Endometrium (tissue), 2 donors: Measurements from ENCODE around the gene BCOR.

Source experiments
- FAIRE-seq: peaks from 2 replicates; lab custom pipeline; 2012; peaks lifted over from hg19 to GRCh38; lab: Jason Lieb, UNC
- donor health status: control.
- donor health status: control.

The BCOR gene

DNA sequence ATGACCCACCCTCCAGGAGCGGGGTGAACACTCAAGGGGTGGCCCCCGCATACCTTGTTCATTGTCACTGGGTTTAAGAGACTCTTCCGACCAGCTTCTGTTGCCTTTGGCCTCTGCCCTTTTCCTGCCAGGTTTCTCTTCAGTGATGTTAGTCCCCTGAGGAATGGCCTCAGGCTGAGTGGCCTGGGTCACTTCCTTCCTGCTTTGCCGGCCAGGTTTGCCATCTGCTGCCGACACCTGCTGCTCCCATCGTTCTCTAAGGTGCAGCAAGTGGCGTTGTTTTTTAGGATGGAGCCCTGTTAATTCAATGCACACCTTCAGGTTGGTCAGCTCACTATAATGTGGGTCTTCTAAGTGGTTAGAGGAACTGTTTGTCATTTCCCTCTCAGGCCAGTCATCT, 34.2 kb downstream of the BCOR start:
- FAIRE-seq: no peak

DNA sequence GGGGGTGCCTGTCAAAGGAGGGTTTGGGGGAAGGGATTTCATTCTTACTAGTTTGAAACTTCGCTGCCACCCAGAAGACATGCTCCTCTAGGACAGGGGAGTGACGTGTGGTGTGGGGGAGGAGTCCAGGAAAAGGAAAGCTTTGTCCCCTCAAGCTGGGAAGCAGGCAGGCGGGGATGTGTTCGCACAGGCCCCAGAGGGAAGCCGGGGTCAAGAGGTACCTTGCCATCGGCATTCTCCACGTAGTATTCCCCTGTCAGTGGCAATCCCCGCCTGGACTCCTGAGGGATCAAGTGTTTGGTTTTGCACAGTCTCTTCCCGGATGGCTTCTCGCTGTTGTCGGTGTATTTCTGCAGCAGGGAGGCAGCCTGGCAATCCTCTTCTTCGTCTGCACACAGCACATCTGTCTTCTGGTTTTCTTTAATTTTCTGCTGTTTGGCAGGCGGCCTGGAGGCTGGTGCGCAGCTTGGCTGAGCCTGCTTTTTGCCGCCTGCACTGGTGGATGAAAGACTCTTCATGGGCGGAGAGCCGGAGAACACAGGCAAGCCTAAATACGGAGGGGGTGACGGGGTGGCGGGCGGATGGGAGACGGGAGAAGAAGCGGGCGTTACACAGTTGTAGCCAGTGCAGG, 35.1 kb downstream of the BCOR start:
- no peak for FAIRE-seq

DNA sequence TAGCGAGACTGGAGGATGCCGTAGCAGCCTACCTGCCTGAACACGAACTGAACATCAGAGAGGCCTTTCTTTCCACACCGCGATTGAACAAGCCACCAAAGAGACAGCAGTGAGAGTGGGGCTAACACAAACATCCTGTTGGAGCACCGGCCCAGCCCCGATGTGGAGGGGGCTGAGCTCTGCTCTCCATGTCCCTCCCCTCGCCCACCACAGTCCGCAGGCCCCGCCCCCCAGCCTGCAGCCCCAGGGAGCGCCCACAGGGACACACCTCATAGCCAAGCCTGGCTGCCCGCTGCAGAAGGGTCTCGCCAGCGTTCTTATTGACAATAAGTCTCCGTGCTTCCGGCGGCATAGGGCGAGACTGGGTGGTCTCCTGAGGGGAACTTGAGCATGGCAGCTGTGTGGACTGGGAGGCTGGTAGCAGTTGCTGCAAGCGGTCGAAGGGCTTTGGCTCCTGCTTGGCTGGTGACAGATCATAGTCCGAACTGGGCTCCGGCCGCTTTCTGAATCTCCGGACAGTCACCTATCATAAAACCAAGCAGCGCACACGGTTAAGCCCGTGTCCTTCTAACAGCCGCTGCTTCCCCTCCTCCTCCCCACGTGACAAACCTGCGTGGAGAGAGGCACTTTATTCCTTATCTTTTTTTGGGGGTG, 35.8 kb downstream of the BCOR start:
- FAIRE-seq: no peak

DNA sequence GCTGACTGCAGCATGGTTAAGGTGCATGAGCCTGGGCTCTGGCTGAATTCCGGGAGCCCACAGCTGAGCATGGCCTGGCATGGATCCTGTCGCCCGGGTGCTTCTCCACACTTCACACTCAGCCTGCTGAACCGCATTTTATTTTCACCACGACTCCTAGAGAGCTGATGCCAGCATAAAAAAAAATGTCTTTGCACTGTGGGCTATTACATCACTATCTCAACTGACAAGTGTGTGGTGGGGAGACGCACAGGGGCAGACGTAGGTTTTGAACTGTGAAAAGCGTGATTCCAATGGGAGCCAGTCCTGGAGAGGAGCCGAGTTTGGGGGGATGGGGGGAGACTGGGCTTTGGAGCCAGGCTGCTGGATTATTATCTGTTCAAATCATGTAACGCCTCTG, 36.8 kb downstream of the BCOR start:
- no peak for FAIRE-seq

DNA sequence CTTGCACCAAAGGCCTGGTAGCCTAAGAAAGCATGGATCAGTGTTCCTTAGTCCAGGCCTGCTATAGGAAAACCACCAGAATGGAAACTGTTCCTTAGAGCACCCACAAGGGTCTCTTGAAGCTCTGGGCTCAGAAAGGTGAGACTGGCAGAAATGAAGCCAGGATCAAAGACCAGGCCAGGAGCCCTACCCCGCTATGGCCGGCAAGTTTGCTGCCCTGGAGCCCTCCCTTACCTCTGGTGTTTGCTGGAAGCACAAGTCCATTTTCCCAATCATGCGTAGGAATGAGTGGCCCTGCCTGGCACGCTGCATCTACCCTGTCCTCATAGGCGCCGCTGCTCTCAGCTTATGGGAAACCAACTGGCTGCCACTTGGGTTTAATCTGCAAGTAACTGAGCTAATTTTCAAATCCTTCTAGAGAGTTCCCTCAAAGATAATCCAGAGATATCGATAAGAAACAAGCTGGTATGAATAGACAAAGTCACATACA, 37.4 kb downstream of the BCOR start:
- FAIRE-seq: no peak

DNA sequence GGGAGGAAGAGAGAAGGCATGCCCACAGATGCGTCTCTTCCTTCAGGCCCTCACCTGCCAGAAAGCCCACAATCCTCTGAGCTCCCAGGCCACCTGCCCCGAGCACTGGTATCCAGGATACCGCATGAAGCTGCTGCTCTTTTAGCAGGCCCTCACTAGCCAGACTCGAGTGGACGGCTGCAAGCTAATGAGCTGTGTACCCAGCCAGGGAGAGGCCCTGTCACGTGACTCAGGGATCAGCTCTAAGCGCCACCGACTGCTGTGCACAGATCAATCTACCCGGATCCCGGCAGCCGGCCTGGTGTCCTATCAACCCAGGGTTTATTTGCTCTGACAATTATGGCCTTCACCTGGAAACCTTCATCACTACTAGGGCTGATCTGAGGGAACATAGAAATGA, 39.0 kb downstream of the BCOR start:
- FAIRE-seq: no peak

DNA sequence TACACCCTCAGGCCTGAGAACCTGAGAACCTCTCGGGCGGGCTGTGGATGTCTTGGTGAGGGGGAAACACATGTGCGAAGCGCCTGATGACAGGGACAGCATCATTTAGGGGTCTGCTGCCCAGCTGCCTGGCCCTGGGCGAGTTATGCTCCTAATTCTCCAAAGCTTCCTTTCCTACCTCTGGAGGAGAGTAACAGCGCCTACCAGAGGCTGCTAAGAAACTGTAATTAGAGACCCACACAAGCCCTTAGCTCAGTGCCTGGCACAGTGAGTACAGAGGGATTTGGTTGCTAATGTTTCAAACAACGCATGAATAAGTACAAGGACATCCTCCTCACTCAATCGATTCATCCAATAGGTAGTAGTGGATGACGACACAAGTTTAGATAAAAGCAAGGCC, 40.4 kb downstream of the BCOR start:
- FAIRE-seq: no peak

DNA sequence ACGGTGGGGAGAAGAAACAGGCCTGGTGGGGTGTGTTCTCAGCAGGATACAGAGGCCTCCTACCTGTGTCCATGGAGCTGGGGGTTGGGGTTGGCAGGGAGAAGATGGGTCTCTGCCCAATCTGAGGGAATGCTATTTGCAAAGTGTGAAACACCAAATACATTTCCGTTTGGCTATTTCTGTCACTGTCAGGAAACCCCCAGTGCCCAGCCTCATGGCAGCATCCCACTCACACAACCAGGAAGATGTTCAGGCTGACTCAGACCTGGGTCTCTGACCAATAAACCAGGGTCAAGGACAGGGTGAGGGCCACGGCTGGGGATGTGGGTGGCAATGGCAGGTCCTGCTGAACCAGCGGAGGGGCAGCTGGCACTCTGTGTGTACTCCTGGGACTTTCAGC, 41.3 kb downstream of the BCOR start:
- no peak for FAIRE-seq

DNA sequence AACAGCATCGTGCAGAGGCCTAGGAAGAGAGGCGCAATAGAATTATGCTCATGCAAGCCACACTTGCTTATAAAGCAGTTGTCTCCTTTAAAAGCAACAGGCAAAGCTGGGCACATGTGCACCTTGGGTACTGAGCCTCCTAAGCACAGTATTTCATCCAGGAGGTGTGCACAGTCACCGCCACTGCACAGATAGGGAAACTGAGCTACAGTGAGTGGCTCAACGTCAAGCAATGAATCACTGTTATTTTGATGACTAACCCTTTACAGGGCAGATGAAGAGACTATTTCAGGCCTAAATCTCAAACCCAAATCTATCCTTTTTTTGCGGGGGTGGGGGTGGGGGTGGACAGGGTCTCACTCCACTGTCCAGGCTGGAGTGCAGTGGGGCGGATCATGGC, 42.3 kb downstream of the BCOR start:
- FAIRE-seq: no peak

DNA sequence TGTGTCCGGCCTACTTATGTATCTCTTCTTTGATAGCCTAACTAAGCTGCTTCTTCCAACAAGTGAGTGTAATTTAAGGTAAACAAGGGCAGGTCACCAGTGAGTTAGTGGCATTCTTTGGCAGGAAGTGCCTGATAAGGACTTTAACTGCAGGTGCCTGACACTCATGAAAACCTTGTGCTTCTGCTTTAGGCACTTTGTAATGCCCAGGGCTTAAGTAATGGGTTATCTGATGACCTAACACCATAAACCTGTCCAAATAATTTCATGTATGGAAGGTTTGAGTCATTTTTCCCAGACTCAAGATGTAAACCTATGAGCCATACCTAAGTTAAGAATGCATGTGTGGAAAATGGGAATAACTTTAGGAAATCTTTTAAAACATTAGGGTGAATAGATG, 43.0 kb downstream of the BCOR start:
- FAIRE-seq: no peak

DNA sequence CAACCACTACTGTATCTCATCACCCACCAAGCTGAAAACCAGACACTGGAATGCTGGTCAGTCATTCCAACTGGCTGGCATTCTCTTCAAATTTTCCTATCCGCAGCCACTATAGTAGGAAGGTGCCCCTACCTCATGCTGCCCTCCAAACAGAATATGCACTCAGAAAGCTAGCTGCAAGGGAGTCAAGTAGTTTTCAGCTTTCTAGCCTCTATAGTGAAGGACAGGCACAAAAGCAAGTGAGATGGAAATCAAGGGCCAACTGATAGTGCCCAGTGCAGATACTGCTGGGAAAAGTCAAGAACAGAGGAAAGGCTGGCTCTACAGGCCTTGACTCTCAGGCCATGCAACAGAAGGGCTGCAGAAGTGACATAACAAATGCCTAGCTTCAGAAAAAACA, 47.2 kb downstream of the BCOR start:
- FAIRE-seq: no peak

DNA sequence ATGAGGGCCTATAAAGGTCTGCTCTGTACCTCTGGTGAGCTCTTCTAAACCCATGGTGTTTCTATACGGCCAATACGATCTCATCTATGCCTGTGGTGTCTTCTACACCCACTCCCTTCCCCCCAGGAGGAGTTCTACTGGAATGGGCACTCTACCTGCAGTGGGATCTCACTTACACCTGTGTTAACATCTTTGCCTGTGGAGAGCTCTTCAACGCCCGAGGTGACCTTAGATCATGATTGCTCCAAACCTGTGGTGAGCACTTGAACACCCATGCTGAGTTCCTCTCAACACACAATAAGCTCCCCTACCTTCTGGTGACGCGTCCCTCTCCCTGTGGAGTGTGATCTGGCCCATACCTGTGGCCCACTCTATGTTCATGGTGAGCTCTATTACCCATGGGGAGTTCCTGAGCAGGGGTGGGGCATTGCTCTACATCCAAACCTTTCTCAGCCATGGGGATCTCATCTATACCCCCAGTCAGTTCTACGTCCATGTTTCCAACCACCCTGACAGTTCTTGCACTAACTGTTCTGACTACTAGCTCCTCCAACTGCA, 48.6 kb downstream of the BCOR start:
- FAIRE-seq: no peak

DNA sequence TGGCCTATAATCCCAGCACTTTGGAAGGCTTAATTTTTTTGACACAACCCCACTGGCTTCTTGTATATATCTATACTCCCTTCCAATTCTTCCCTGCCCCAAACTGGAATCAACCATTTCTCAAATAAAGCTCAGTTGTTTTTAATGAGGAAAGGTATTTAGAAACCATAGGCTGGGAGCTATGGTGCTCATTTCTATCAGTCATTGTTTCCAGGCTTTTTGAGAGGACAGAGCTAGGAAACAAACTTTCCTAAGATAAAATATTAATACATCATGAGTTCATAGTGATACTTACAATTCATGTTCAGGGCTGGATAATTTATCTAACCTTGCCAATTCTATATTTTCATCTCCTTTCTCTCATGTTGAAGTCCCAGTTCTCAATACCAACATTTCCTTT, 50.3 kb downstream of the BCOR start:
- no peak for FAIRE-seq

DNA sequence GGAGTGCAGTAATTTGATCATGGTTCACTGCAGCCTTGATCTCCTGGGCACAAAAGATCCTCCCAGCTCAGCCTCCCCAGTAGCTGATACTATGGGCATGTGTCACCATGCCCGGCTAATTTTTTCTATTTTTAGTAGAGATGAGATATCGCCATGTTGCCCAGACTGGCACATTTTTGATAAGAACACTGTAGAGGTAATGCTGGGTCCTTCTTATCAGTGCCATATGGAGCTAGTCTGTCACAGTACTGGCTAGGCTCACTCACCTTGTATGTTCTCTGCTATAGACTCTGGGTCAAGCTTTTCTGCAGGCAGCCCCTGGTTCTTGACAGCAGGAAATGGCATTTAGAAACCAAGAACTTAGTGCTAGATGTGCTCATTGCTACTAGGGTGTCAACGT, 53.9 kb downstream of the BCOR start:
- no peak for FAIRE-seq

DNA sequence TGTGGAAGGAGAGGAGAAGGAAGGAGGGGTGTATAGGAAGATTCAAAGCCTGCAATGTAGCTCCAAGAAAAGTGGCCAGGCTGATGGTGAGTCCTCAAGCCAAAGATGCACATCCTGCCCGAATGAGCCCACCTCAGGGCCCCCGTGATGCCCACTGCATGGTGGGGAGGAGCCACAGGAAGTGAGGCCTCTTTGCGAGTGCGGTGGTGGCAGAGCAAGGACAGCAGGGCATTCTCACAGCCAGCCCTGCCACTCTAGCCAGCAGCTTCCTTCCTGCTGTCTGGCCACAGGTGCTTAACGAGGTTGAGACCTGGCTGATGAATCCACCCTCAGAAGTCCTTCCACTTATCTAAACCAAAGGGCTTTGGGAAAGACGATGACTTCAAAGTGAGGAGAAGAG, 55.8 kb downstream of the BCOR start:
- no peak for FAIRE-seq

DNA sequence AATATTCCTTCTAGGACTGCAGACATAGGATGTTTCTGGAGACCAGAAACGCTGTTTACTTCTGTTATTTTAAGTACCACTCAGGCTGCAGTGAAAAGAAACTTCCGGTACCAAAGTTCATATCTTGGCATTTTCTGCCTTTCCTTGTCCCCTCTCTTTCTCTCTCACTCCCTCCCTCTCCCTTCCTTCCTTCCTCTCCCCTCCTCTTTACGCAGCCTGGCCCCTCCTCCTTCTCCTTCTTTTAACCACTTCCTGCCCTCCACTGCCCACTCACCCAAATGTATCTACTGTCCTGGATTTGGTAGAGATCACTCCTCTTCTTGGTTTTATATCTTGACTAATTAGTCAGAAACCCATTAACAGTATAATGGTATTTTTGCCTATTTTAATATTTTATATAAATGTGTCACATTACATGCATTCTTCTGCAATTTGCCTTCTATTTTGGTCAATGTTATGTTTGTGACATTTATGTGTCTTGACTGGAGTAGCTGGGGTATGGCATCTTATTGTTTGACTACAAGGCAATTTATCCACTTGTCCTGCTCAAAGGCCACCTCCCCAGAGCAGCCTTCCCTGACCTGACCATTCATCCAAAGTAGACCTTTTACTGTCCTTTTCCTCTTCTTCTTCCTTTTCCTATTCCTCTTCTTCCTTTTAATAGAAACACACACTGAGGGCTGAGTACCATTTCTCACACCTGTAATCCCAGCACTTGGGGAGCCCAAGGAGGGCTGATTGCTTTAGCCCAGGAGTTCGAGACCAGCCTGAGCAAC, 56.9 kb downstream of the BCOR start:
- FAIRE-seq: no peak

DNA sequence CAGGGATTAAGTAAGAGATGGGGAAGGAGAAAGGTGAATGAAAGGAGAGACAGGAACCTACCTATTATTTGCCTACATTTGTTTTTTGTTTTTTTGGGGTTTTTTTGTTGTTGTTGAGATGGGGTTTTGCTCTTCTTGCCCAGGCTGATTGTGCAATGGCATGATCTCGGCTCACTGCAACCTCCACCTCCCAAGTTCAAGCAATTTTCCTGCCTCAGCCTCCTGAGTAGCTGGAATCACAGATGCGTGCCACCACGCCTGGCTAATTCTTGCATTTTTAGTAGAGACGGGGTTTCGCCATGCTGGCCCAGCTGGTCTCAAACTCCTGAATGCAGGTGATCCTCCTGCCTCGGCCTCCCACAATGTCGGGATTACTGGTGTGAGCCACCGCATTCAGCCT, 57.9 kb downstream of the BCOR start:
- FAIRE-seq: no peak

DNA sequence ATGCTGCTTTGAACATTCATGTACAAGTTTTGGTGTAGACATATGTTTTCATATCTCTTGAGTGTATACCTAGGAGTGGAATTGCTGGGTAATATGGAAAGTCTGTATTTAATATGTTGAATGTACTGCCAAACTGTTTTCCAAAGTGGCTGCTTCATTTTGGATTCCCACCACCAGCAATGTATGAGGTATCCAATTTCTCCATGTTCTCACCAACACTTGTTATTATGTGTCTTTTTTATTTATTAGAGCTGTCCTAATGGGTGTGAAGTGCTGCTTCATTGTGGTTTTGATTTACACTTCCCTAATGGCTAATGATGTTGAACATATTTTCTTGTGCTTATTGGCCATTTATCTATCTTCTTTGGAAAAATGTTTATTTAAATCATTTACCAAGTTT, 60.4 kb downstream of the BCOR start:
- FAIRE-seq: no peak

DNA sequence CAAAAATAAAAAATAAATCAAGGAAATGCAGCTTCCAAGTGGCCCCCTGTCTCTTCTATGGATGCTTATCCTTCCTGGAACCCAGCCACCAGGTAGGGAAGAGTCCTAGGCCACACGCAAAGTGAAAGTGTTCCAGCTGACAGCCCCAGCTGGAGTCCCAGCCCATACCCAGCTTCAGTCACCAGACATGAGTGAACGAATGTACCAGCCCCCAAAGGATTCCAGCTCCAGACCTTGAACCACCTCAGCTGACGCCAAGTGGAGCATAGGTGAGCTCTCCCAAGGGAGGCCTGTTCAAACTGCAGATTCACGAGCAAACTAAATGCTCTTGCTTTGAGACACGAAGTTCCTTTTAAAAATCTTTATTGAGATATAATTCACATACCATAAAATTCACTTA, 62.0 kb downstream of the BCOR start:
- FAIRE-seq: no peak

DNA sequence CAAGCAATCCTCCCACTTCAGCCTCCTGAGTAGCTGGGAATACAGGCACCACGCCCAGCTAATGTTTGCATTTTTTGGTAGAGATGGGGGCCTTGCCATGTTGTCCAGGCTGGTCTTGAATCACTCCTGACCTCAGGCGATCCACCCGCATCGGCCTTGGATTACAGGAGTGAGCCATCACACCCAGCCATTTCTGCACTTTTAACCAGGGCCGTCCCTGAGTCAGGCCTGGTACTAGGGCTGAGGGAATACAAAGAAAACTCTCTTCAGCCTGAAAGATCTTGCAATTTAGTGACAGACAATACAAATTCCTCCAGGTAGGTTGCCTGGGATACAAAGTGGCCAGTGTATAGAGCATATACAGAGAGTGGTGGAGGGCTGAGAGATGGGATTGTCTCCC, 65.8 kb downstream of the BCOR start:
- no peak for FAIRE-seq

DNA sequence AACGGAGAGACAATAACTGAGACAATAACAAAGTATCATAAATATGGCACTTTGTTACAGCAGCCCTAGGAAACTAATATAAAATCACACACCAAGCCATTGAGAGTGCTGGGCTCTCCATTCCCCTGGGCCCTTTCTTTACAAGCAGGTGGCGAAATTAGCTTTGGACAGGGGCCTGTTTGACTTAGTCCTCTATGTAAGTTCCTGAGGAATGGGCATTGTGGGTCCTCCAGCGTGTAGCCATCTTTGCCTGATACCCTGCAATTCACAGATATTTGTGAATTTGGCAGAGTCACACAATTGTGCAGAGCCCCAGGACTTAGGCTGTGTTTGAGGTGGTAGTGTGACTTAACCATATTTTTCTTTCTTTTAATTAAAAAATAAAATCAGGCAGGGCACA, 67.6 kb downstream of the BCOR start:
- no peak for FAIRE-seq

DNA sequence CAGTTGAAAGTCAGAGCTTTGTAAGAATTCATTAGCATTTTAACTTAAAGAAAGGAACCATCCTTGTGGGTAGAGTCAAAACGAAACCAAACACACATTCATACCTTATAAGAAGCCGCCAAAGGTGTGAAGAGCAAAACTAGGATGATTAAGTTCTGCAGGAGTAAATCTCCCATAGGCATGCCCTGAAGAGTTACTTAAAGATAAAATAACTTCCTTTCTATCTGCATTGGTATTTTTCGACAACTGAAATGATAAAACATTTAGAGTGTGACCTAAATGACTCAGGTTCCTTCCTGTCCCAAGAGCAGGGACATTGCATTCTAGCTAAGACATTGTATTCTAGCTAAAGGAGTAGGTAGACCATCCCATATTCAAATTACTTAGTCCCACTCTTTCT, 75.3 kb downstream of the BCOR start:
- FAIRE-seq: no peak

DNA sequence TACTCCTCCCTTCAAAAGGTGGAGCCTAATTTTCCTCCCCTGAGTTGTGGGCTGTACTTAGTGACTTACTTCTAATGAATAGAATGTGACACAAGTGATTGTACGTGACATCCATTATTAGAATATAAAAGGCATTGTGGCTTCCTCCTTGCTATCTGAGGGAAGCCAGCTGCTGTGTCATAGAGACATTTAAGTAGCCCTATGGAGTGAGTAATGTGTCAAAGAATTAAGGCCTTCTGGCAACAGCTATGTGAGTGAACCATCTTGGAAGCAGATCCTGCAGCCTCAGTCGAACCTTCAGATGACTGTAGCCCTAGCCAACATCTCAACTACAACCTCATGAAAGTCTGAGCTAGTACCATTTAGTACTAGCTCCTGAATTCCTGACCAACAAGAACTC, 76.1 kb downstream of the BCOR start:
- FAIRE-seq: no peak
